H1 (cell line): ENCODE results near the gene ZRANB1. TPM values are rescaled to one million over a fixed set of nuclear protein-coding genes. Genes with fewer than 3 reads are reported as not detected.
"Not testable (repeated sequence)": the region's sequence is repeated elsewhere in the genome, so short reads cannot be mapped to it uniquely, and the experiment has no call there.

Experiments used
- CTCF ChIA-PET: fragments of 300-600 bp; sonication (Branson Sonifier 250); formaldehyde crosslinking; loops from one replicate; lab custom pipeline; 2021; ENCODE audit not compliant: partially characterized antibody; lab: Charles Lee
- POLR2A ChIA-PET: fragments of 300-600 bp; sonication (Branson Sonifier 250); formaldehyde crosslinking; loops from one replicate; lab custom pipeline; 2021; ENCODE audit warnings: inconsistent platforms; ENCODE audit not compliant: partially characterized antibody; lab: Charles Lee
- DNase-seq, 2 experiments: peaks; one replicate each; pipeline versions ENCODE4 v3.0.0 to v3.0.0-alpha.2; 2010 to 2022; ENCODE audit warnings: low spot score in 2 of 2, low read depth in 1 of 2, mixed read lengths in 1 of 2
- FAIRE-seq: peaks from 2 replicates; lab custom pipeline; 2011; peaks lifted over from hg19 to GRCh38; lab: Jason Lieb, UNC
- H2AFZ ChIP-seq: 2 replicates; pipeline ENCODE4 v1.8.1; 2012; ENCODE audit warnings: low read length, inconsistent platforms
- H2AK5ac ChIP-seq: 2 replicates; pipeline ENCODE4 v1.6.1; 2013; ENCODE audit warnings: low read depth, low read length
- H2BK120ac ChIP-seq: replicated peaks from 2 replicates; pipeline ENCODE3; 2013; ENCODE audit warnings: low read depth, low read length, inconsistent platforms
- H2BK12ac ChIP-seq: 2 replicates; pipeline ENCODE4 v1.6.1; 2013; ENCODE audit warnings: low read depth, low read length
- H2BK15ac ChIP-seq: 2 replicates; pipeline ENCODE4 v1.6.1; 2013; ENCODE audit warnings: low read length
- H2BK20ac ChIP-seq: 2 replicates; pipeline ENCODE4 v1.6.1; 2013; ENCODE audit warnings: low read length
- H2BK5ac ChIP-seq: 2 replicates; pipeline ENCODE4 v1.6.1; 2013; ENCODE audit warnings: low read depth, low read length
- H3K14ac ChIP-seq: 2 replicates; pipeline ENCODE4 v1.6.1; 2013; ENCODE audit warnings: inconsistent platforms; ENCODE audit not compliant: insufficient read length
- H3K18ac ChIP-seq: 2 replicates; pipeline ENCODE4 v1.6.1; 2013; ENCODE audit warnings: low read length; ENCODE audit errors: extremely low read depth
- H3K23ac ChIP-seq: 2 replicates; pipeline ENCODE4 v1.6.1; 2013; ENCODE audit warnings: inconsistent platforms; ENCODE audit not compliant: insufficient read length
- H3K23me2 ChIP-seq: 2 replicates; pipeline ENCODE4 v1.6.1; 2013; ENCODE audit warnings: low read depth, low read length
- H3K27ac ChIP-seq: 2 replicates; pipeline ENCODE4 v1.6.1; 2011; ENCODE audit warnings: low read depth, low read length, inconsistent platforms
- H3K27me3 ChIP-seq, 4 experiments: replicated peaks in 1 of 4; 1 replicate in 1 of 4; 2 replicates in 3 of 4; pipeline versions ENCODE4 v1.6.1 to v1.8.1; 2011 to 2013; ENCODE audit warnings: low read length in 3 of 4, mild to moderate bottlenecking in 3 of 4, inconsistent platforms in 2 of 4, mixed read lengths in 2 of 4, moderate library complexity in 1 of 4; ENCODE audit not compliant: control insufficient read depth in 3 of 4, insufficient read depth in 3 of 4; ENCODE audit errors: extremely low read depth in 1 of 4
- H3K36me3 ChIP-seq, 4 experiments: 2 replicates each; pipeline versions ENCODE4 v1.6.1 to v1.8.1; 2011 to 2013; ENCODE audit warnings: mild to moderate bottlenecking in 4 of 4, low read length in 3 of 4, moderate library complexity in 2 of 4, control low read depth in 1 of 4, inconsistent platforms in 1 of 4; ENCODE audit not compliant: insufficient read depth in 4 of 4, control insufficient read depth in 2 of 4
- H3K4ac ChIP-seq: replicated peaks from 2 replicates; pipeline ENCODE3; 2013; ENCODE audit warnings: low read length, low read depth, mixed read lengths, inconsistent platforms; ENCODE audit not compliant: insufficient read length
- H3K4me1 ChIP-seq, 4 experiments: replicated peaks in 1 of 4; 1 replicate in 1 of 4; 2 replicates in 3 of 4; pipeline versions ENCODE4 v1.6.1 to v1.8.1; 2011 to 2013; ENCODE audit warnings: low read length in 3 of 4, inconsistent platforms in 2 of 4, mixed read lengths in 1 of 4; ENCODE audit not compliant: insufficient read depth in 4 of 4, control insufficient read depth in 3 of 4
- H3K4me2 ChIP-seq, 2 experiments: 2 replicates each; pipeline versions ENCODE4 v1.6.1 to v1.8.1; 2011 to 2013; ENCODE audit warnings: low read depth in 2 of 2, low read length in 2 of 2, control low read depth in 1 of 2, inconsistent platforms in 1 of 2, mild to moderate bottlenecking in 1 of 2; ENCODE audit not compliant: insufficient read depth in 1 of 2
- H3K4me3 ChIP-seq, 4 experiments: fragments of 200-600, 300-600 bp in 1 of 4; sonication (generic), shearing (Covaris generic), sonication (Bioruptor Twin) in 1 of 4; 2 replicates each; pipeline versions ENCODE4 v1.5.1 to v1.8.1; 2011 to 2016; ENCODE audit warnings: low read length in 4 of 4, low read depth in 3 of 4, control low read depth in 2 of 4, inconsistent platforms in 2 of 4, mild to moderate bottlenecking in 2 of 4, mixed read lengths in 1 of 4, moderate library complexity in 1 of 4; ENCODE audit not compliant: insufficient read depth in 2 of 4; ENCODE audit errors: extremely low read depth in 1 of 4
- H3K56ac ChIP-seq: replicated peaks from 2 replicates; pipeline ENCODE3; 2013; ENCODE audit warnings: low read depth, mild to moderate bottlenecking, mixed read lengths, low read length, inconsistent platforms; ENCODE audit not compliant: insufficient read length
- H3K79me1 ChIP-seq: 2 replicates; pipeline ENCODE4 v1.6.1; 2013; ENCODE audit warnings: low read depth, low read length, control low read depth
- H3K79me2 ChIP-seq, 2 experiments: 2 replicates each; pipeline versions ENCODE4 v1.6.1 to v1.8.1; 2012 to 2013; ENCODE audit warnings: low read length in 2 of 2, mild to moderate bottlenecking in 2 of 2, inconsistent platforms in 1 of 2; ENCODE audit not compliant: insufficient read depth in 2 of 2, control insufficient read depth in 1 of 2
- H3K9ac ChIP-seq, 4 experiments: replicated peaks in 1 of 4; 1 replicate in 1 of 4; 2 replicates in 3 of 4; pipeline versions ENCODE4 v1.6.1 to v1.8.1; 2011 to 2013; ENCODE audit warnings: low read depth in 3 of 4, low read length in 3 of 4, control low read depth in 2 of 4, mild to moderate bottlenecking in 2 of 4, moderate library complexity in 2 of 4, inconsistent platforms in 1 of 4; ENCODE audit errors: extremely low read depth in 1 of 4
- H3K9me3 ChIP-seq, 2 experiments: 2 replicates each; pipeline versions ENCODE4 v1.6.1 to v1.8.1; 2012 to 2013; ENCODE audit warnings: mild to moderate bottlenecking in 2 of 2, moderate library complexity in 2 of 2, control low read depth in 1 of 2, inconsistent platforms in 1 of 2, low read depth in 1 of 2, low read length in 1 of 2, mixed read lengths in 1 of 2; ENCODE audit not compliant: insufficient read depth in 2 of 2
- H4K20me1 ChIP-seq, 2 experiments: replicated peaks in 1 of 2; 2 replicates each; pipeline versions ENCODE3 to v1.8.1; 2011 to 2013; ENCODE audit warnings: inconsistent platforms in 2 of 2, low read length in 2 of 2, mild to moderate bottlenecking in 1 of 2; ENCODE audit not compliant: insufficient read depth in 2 of 2, control insufficient read depth in 1 of 2
- H4K5ac ChIP-seq: 2 replicates; pipeline ENCODE4 v1.6.1; 2013; ENCODE audit warnings: low read length, low read depth, mixed read lengths, inconsistent platforms; ENCODE audit not compliant: insufficient read length
- H4K8ac ChIP-seq: 2 replicates; pipeline ENCODE4 v1.8.0; 2013; ENCODE audit warnings: mild to moderate bottlenecking, moderate library complexity, low read length, inconsistent platforms; ENCODE audit not compliant: insufficient read depth; ENCODE audit errors: extremely low read depth
- H4K91ac ChIP-seq: replicated peaks from 2 replicates; pipeline ENCODE3; 2013; ENCODE audit warnings: low read length, mixed read lengths, inconsistent platforms; ENCODE audit not compliant: insufficient read length
- WGBS, 2 experiments: shearing (Covaris generic) in 1 of 2; methylation state at CpG; one replicate each; pipeline versions ENCODE4 v1.1.6 to v1.1.7; 2013 to 2015; ENCODE audit warnings: low lambda C conversion rate in 2 of 2, mixed read lengths in 2 of 2, inconsistent platforms in 1 of 2, low coverage in 1 of 2, missing lambda C conversion rate in 1 of 2; ENCODE audit not compliant: insufficient replicate concordance in 2 of 2, insufficient coverage in 1 of 2, insufficient read length in 1 of 2; ENCODE audit errors: extremely low coverage in 1 of 2, missing lambda C conversion rate in 1 of 2; 5-methylcytosine and 5-hydroxymethylcytosine counted together
- polyA plus RNA-seq, 7 experiments: library from polyadenylated mRNA; depleted of rRNA in 3 of 7; stranded (reverse) in 5 of 7; unstranded in 2 of 7; fragments of >200 nt in 5 of 7; fragments of 200-250 nt in 2 of 7; gene quantifications; 1 replicate in 5 of 7; 2 replicates in 1 of 7; 4 replicates in 1 of 7; pipeline versions ENCODE4 v1.2.1 to v1.2.3, GENCODE V29; 2011 to 2013; ENCODE audit warnings: missing spikeins in 2 of 7, mixed read lengths in 2 of 7
- total RNA-seq: library from RNA; stranded (reverse); fragmentation: NEBNext Ultra II Directional; extraction: Animal tissue kit (Norgen Biotek cat#: 25700); gene quantifications from 2 replicates; pipeline ENCODE4 v1.2.1, GENCODE V29; 2021

The ZRANB1 gene
- total and polyA plus RNA-seq, 2 of the 8 experiments (the other 6 are each of a cell fraction or from before 2014, with no cell fraction given): 6.1 to 19.9 TPM

DNA sequence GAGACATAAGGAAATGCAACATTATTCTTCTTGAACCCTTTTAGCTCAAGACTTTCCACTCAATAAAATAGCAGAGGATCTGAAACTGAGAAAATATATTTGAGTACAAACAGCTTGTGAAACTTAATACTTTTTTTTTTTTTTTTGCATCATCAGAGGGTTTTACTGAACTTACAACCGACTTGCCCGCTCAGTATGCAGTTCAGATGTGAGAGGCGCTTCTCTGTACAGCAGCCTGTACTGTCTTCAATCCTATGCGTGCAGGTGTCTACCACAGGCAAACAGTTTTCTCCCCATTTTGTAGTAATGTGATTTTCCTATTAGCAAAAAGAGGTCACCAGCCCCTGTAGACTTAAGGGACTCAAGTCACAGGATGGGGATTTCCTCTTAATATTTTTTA, 46.8 kb downstream of the ZRANB1 start:
- H3K9me3 ChIP-seq, H2BK15ac ChIP-seq, H3K27me3 ChIP-seq, H4K91ac ChIP-seq, H2BK5ac ChIP-seq, H3K14ac ChIP-seq, H3K79me1 ChIP-seq, H2AK5ac ChIP-seq, H3K18ac ChIP-seq, H3K4me1 ChIP-seq, H2BK20ac ChIP-seq, H3K4ac ChIP-seq, H3K9ac ChIP-seq, FAIRE-seq, H3K79me2 ChIP-seq, H3K56ac ChIP-seq, H3K23me2 ChIP-seq, H3K27ac ChIP-seq, H3K4me2 ChIP-seq, H3K4me3 ChIP-seq, H2BK120ac ChIP-seq, H4K8ac ChIP-seq, H3K23ac ChIP-seq, H4K5ac ChIP-seq, H2AFZ ChIP-seq, H2BK12ac ChIP-seq, DNase-seq: not testable (repeated sequence)
- Histone ChIP-seq H4K20me1 (peaks cover 11 to 14% of the 10 kb centered on the region in 2 experiments), H3K36me3 (peaks cover 25 to 91% (median 52%) of the 10 kb centered on the region in 4 experiments)
- ChIA-PET POLR2A (interaction anchor here (0.9 kb wide), 1 partner anchor 11 kb away, joined by 3 read pairs; no protein-coding TSS in a partner anchor), CTCF (interaction anchor here (1.2 to 1.7 kb wide), 2 partner anchors 10 to 77 kb away, joined by 3 to 5 read pairs; no protein-coding TSS in a partner anchor)
- 99% methylated on average over 4 of the region's 4 CpGs; no CpG with 5 or more reads in 1 of the 2 experiments for WGBS, 2 experiments
